Panc1 (cell line): ENCODE measurements around the gene TBC1D22A.

Source experiments
- POLR2AphosphoS5 ChIP-seq: IDR thresholded peaks from 2 replicates; pipeline ENCODE4 v1.6.1; 2012; ENCODE audit warnings: mild to moderate bottlenecking, low read depth, low read length, moderate library complexity
- SIN3A ChIP-seq: IDR thresholded peaks from 2 replicates; pipeline ENCODE4 v1.6.1; 2012; ENCODE audit warnings: low read depth, mild to moderate bottlenecking, low read length, moderate library complexity, borderline replicate concordance; ENCODE audit not compliant: insufficient read depth
- TCF7L2 ChIP-seq: IDR thresholded peaks from 2 replicates; pipeline ENCODE4 v1.6.1; 2011; ENCODE audit warnings: mild to moderate bottlenecking, low read depth, low read length, inconsistent platforms
- TF ChIP-seq, protein P1 (sequence below): fragments of 450-650 bp; IDR thresholded peaks from 2 replicates; pipeline ENCODE4 v1.5.1; 2017; ENCODE audit warnings: mild to moderate bottlenecking
- TF ChIP-seq, protein P2 (sequence below), 2 experiments: IDR thresholded peaks; 2 replicates each; pipeline ENCODE4 v1.6.1; 2011 to 2012; ENCODE audit warnings: low read depth in 2 of 2, control low read depth in 1 of 2, low read length in 1 of 2, mild to moderate bottlenecking in 1 of 2, moderate library complexity in 1 of 2; ENCODE audit not compliant: insufficient read depth in 1 of 2

DNA sequence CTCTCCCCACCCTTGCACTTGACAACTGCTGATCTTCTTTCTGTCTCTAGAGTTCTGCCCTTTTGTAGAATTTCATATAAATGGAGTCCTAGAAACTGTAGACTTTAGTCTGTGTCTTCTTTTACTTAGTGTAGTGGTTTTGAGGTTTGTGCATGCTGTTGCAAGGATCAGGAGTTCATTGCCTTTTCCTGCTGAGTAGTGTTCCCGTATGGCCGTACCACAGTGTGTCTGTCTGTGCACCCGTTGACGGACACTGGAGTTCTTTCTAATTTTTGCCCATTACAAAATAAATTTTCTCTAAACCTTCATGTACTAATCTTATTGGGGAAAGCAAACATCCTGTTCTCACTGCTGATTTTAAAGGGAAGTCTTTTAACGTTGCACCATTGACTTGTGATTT is 138.1 kb downstream of the TBC1D22A start:
- TF ChIP-seq, protein P1, sequence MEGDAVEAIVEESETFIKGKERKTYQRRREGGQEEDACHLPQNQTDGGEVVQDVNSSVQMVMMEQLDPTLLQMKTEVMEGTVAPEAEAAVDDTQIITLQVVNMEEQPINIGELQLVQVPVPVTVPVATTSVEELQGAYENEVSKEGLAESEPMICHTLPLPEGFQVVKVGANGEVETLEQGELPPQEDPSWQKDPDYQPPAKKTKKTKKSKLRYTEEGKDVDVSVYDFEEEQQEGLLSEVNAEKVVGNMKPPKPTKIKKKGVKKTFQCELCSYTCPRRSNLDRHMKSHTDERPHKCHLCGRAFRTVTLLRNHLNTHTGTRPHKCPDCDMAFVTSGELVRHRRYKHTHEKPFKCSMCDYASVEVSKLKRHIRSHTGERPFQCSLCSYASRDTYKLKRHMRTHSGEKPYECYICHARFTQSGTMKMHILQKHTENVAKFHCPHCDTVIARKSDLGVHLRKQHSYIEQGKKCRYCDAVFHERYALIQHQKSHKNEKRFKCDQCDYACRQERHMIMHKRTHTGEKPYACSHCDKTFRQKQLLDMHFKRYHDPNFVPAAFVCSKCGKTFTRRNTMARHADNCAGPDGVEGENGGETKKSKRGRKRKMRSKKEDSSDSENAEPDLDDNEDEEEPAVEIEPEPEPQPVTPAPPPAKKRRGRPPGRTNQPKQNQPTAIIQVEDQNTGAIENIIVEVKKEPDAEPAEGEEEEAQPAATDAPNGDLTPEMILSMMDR = no peak
- TF ChIP-seq POLR2AphosphoS5 = no peak
- TF ChIP-seq SIN3A = no peak
- TF ChIP-seq, protein P2, sequence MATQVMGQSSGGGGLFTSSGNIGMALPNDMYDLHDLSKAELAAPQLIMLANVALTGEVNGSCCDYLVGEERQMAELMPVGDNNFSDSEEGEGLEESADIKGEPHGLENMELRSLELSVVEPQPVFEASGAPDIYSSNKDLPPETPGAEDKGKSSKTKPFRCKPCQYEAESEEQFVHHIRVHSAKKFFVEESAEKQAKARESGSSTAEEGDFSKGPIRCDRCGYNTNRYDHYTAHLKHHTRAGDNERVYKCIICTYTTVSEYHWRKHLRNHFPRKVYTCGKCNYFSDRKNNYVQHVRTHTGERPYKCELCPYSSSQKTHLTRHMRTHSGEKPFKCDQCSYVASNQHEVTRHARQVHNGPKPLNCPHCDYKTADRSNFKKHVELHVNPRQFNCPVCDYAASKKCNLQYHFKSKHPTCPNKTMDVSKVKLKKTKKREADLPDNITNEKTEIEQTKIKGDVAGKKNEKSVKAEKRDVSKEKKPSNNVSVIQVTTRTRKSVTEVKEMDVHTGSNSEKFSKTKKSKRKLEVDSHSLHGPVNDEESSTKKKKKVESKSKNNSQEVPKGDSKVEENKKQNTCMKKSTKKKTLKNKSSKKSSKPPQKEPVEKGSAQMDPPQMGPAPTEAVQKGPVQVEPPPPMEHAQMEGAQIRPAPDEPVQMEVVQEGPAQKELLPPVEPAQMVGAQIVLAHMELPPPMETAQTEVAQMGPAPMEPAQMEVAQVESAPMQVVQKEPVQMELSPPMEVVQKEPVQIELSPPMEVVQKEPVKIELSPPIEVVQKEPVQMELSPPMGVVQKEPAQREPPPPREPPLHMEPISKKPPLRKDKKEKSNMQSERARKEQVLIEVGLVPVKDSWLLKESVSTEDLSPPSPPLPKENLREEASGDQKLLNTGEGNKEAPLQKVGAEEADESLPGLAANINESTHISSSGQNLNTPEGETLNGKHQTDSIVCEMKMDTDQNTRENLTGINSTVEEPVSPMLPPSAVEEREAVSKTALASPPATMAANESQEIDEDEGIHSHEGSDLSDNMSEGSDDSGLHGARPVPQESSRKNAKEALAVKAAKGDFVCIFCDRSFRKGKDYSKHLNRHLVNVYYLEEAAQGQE (IDR thresholded peaks at IDR 0.05; ENCODE audit: insufficient read depth in 1 of 2, low read depth in 2 of 2, low read length in 1 of 2) = no peak
- no peak for TF ChIP-seq TCF7L2
